ENCODE results near the gene ASB7. TPM values are rescaled to one million over a fixed set of nuclear protein-coding genes. Genes with fewer than 3 reads are reported as not detected.

Gene ASB7
- total and polyA plus RNA-seq, 8 donors, result 10.8 to 14.6 (median 13.2) TPM

GRCh38 chr15:100689131-100689899, 86.9 kb downstream of the ASB7 start:
- Histone ChIP-seq H3K9me3 (no peaks in the 10 kb centered on the region), H3K36me3 (no peaks in the 10 kb centered on the region), H3K4me3 (no peak overlapping the region), H3K4me1 (peaks cover 4 to 9% of the 10 kb centered on the region in 2 donors), H3K27me3 (no peaks in the 10 kb centered on the region), H3K27ac (no peak overlapping the region)
- intact Hi-C loops (cut with DNase I), result no loop called here
- no peak for DNase-seq
- no peak for ATAC-seq
- no peak for TF ChIP-seq CTCF (IDR thresholded peaks at IDR 0.05)

DNA sequence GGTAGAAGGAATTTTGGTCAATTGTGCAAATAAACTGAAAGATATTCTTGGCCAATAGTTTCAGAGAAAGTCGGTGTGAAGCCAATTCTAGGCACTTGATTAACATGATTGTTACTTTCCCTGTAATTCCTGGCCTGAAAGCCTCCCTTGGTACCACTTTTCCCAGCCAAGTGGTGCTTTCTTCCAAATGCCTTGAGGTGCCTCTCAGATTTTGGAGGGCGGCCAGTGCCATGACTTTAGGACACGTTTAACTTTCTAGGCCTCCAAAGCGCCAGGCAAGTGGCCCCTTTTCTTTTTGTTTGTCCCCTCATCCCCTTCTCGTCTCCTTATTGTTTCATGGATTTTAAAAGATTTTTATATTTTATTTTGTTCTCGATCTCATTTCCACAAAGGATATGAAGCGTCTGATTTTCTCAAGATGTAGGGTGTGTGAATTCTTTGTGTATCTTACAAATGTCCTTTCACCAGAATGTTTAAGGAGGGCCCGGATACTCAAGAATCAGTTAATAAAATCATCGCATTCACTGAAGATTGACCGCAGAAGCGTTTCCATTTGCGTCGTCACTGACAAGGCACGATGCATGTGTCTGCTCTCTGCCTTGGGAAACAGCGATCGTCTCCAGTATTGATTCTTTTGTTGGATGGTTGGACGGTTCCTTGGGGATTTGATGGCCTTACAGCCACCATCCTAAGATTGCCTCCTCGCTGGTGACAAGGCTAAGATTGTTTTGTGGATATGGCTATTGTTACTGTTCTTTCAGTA, 87.8 kb downstream of the ASB7 start:
- Histone ChIP-seq H3K4me3 (no peak overlapping the region), H3K36me3 (no peaks in the 10 kb centered on the region), H3K4me1 (peaks cover 8 to 9% of the 10 kb centered on the region in 2 donors), H3K9me3 (no peaks in the 10 kb centered on the region), H3K27ac (peak overlapping the region in 1 of 2 donors; percentile 13), H3K27me3 (no peaks in the 10 kb centered on the region)
- no peak for TF ChIP-seq CTCF (IDR thresholded peaks at IDR 0.05)
- DNase-seq (no peak), ATAC-seq (no peak)
- intact Hi-C loops (cut with DNase I), result no loop called here

DNA sequence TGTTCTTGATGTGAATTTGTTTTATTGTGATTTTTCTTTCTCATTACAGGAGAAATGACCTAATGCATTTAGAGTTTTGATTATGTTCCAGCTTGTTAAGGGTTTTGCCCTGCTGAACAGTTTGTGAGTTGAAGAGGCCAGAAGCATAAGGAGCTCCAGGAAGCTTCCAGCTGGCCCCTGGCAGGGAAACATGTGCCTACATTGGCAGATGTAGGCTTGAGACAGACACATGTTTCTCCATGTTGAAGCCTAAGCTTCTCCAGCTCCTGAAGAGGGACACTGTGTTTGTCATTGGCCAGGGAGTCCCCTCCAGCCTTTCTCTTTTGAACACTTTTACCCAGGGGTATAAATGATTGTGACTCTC, 88.4 kb downstream of the ASB7 start:
- Histone ChIP-seq H3K4me3 (no peak overlapping the region), H3K27ac (no peak overlapping the region), H3K4me1 (peaks cover 8 to 9% of the 10 kb centered on the region in 2 donors), H3K27me3 (no peaks in the 10 kb centered on the region), H3K9me3 (no peaks in the 10 kb centered on the region), H3K36me3 (no peaks in the 10 kb centered on the region)
- no peak for TF ChIP-seq CTCF (IDR thresholded peaks at IDR 0.05)
- intact Hi-C loops (cut with DNase I), result no loop called here
- DNase-seq, result no peak
- no peak for ATAC-seq

DNA sequence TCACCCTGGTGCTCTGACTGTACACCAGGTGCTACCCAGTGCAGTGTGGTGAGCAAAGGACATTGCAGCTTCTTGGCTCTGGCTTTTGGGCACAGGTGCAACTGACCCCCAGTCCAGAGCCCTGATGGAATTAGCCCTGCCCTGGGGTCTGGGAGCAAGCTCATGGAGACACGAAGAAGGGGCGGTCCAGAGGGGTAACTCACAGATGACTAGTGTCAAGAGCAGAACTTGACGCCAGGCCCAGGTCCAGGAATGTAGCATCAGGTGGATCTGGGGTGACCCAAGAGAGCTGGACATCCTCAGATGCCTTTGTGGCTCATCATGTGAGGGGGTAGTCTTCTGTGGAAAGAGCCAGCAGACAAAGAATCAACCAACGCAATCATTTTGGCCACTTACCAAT, 88.9 kb downstream of the ASB7 start:
- peaks cover 8 to 9% of the 10 kb centered on the region in 2 donors for H3K4me1 ChIP-seq
- no peaks in the 10 kb centered on the region for H3K27me3 ChIP-seq
- H3K36me3 ChIP-seq, result no peaks in the 10 kb centered on the region
- no peaks in the 10 kb centered on the region for H3K9me3 ChIP-seq
- no peak for TF ChIP-seq CTCF (IDR thresholded peaks at IDR 0.05)
- DNase-seq (no peak), ATAC-seq (no peak)
- no peak overlapping the region for H3K27ac ChIP-seq
- H3K4me3 ChIP-seq, result no peak overlapping the region
- intact Hi-C loops (cut with DNase I), result no loop called here

DNA sequence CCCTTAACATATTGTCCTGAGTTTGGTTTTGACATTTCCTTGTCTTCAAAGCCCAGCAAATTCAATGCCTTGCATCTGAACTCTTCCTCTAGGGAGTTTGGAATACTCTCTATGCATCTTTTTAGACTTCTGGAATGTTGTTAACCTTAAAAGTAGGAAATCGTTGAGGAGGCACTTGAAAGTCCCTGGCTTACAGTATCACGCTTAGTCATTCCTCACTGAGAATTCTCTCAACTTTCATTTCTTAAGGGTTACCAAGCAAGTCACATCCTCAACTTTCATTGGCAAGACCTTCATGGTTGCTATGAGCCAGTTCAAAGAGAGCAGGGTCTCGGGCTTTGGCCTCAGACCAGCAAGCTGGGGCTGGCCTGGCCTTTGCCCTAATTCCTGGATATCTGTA, 89.9 kb downstream of the ASB7 start:
- no peak for DNase-seq
- no peaks in the 10 kb centered on the region for H3K36me3 ChIP-seq
- no peak for TF ChIP-seq CTCF (IDR thresholded peaks at IDR 0.05)
- H3K27me3 ChIP-seq, result no peaks in the 10 kb centered on the region
- no peaks in the 10 kb centered on the region for H3K9me3 ChIP-seq
- no peak overlapping the region for H3K27ac ChIP-seq
- peak; percentile 54 for ATAC-seq
- no peak overlapping the region for H3K4me3 ChIP-seq
- intact Hi-C loops (cut with DNase I), result no loop called here
- peaks cover 8 to 9% of the 10 kb centered on the region in 2 donors for H3K4me1 ChIP-seq

Data from left lung (tissue), 10 donors.